SK-N-SH treated with all-trans-retinoic acid at 6 μM for 48 hours (cell line): ENCODE results near the gene SNAPIN.

Experiments
- ARNTL ChIP-seq: fragments of 450-650 bp; formaldehyde crosslinking; IDR thresholded peaks from 2 replicates; pipeline ENCODE4 v1.5.0; 2020; ENCODE audit warnings: low read depth, mild to moderate bottlenecking, moderate library complexity, borderline replicate concordance
- BACH2 ChIP-seq: fragments of 250-450 bp; sonication (Bioruptor Pico); IDR thresholded peaks from 2 replicates; pipeline ENCODE4 v1.9.0; 2021; ENCODE audit warnings: mild to moderate bottlenecking, borderline replicate concordance
- CSDC2 ChIP-seq: fragments of 250-450 bp; sonication (Bioruptor Pico); IDR thresholded peaks from 2 replicates; pipeline ENCODE4 v1.5.0; 2020; ENCODE audit warnings: mild to moderate bottlenecking, moderate library complexity
- GLIS3 ChIP-seq: fragments of 250-450 bp; sonication (Bioruptor Pico); IDR thresholded peaks from 2 replicates; pipeline ENCODE4 v1.5.0; 2020; ENCODE audit warnings: mild to moderate bottlenecking, moderate library complexity
- PPARA ChIP-seq: fragments of 250-450 bp; sonication (Bioruptor Pico); IDR thresholded peaks from 2 replicates; pipeline ENCODE4 v1.5.0; 2020; ENCODE audit warnings: mild to moderate bottlenecking, borderline replicate concordance
- RARB ChIP-seq: fragments of 250-450 bp; sonication (Bioruptor Pico); IDR thresholded peaks from 2 replicates; pipeline ENCODE4 v1.8.0; 2021; ENCODE audit warnings: mild to moderate bottlenecking, moderate library complexity
- TOX ChIP-seq: fragments of 250-450 bp; sonication (Bioruptor Pico); IDR thresholded peaks from 2 replicates; pipeline ENCODE4 v1.8.0; 2021; ENCODE audit warnings: mild to moderate bottlenecking, moderate library complexity, borderline replicate concordance
- ZFP3 ChIP-seq: fragments of 250-450 bp; sonication (Bioruptor Pico); IDR thresholded peaks from 2 replicates; pipeline ENCODE4 v1.5.0; 2020; ENCODE audit warnings: mild to moderate bottlenecking, moderate library complexity
- ZNF70 ChIP-seq: fragments of 450-650 bp; formaldehyde crosslinking; IDR thresholded peaks from 2 replicates; pipeline ENCODE4 v1.5.0; 2020; ENCODE audit warnings: mild to moderate bottlenecking, moderate library complexity
- ZNF8 ChIP-seq: fragments of 450-650 bp; formaldehyde crosslinking; IDR thresholded peaks from 2 replicates; pipeline ENCODE4 v1.5.0; 2020; ENCODE audit warnings: mild to moderate bottlenecking, moderate library complexity
- TF ChIP-seq, protein P1 (sequence below): fragments of 250-450 bp; sonication (Bioruptor Pico); IDR thresholded peaks from 2 replicates; pipeline ENCODE4 v1.8.0; 2020; ENCODE audit warnings: mild to moderate bottlenecking, moderate library complexity, borderline replicate concordance
- TF ChIP-seq, protein P2 (sequence below): fragments of 250-450 bp; sonication (Bioruptor Pico); IDR thresholded peaks from 2 replicates; pipeline ENCODE4 v1.5.1; 2020; ENCODE audit warnings: low read depth, mild to moderate bottlenecking, moderate library complexity
- TF ChIP-seq, protein P3 (sequence below): fragments of 250-450 bp; sonication (Bioruptor Pico); IDR thresholded peaks from 2 replicates; pipeline ENCODE4 v1.8.0; 2021; ENCODE audit warnings: low read depth, mild to moderate bottlenecking, moderate library complexity, borderline replicate concordance

GRCh38 chr1:153617663-153618062, 40.8 kb upstream of the SNAPIN start:
- TF ChIP-seq, protein P1, sequence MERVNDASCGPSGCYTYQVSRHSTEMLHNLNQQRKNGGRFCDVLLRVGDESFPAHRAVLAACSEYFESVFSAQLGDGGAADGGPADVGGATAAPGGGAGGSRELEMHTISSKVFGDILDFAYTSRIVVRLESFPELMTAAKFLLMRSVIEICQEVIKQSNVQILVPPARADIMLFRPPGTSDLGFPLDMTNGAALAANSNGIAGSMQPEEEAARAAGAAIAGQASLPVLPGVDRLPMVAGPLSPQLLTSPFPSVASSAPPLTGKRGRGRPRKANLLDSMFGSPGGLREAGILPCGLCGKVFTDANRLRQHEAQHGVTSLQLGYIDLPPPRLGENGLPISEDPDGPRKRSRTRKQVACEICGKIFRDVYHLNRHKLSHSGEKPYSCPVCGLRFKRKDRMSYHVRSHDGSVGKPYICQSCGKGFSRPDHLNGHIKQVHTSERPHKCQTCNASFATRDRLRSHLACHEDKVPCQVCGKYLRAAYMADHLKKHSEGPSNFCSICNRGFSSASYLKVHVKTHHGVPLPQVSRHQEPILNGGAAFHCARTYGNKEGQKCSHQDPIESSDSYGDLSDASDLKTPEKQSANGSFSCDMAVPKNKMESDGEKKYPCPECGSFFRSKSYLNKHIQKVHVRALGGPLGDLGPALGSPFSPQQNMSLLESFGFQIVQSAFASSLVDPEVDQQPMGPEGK (CRISPR knock-in tag) = no peak
- TF ChIP-seq, protein P2, sequence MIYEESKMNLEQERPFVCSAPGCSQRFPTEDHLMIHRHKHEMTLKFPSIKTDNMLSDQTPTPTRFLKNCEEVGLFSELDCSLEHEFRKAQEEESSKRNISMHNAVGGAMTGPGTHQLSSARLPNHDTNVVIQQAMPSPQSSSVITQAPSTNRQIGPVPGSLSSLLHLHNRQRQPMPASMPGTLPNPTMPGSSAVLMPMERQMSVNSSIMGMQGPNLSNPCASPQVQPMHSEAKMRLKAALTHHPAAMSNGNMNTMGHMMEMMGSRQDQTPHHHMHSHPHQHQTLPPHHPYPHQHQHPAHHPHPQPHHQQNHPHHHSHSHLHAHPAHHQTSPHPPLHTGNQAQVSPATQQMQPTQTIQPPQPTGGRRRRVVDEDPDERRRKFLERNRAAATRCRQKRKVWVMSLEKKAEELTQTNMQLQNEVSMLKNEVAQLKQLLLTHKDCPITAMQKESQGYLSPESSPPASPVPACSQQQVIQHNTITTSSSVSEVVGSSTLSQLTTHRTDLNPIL (CRISPR knock-in tag) = no peak
- TF ChIP-seq ZFP3 (CRISPR knock-in tag) = no peak
- no peak for TF ChIP-seq GLIS3 (CRISPR knock-in tag)
- no peak for TF ChIP-seq TOX (CRISPR knock-in tag)
- TF ChIP-seq, protein P3, sequence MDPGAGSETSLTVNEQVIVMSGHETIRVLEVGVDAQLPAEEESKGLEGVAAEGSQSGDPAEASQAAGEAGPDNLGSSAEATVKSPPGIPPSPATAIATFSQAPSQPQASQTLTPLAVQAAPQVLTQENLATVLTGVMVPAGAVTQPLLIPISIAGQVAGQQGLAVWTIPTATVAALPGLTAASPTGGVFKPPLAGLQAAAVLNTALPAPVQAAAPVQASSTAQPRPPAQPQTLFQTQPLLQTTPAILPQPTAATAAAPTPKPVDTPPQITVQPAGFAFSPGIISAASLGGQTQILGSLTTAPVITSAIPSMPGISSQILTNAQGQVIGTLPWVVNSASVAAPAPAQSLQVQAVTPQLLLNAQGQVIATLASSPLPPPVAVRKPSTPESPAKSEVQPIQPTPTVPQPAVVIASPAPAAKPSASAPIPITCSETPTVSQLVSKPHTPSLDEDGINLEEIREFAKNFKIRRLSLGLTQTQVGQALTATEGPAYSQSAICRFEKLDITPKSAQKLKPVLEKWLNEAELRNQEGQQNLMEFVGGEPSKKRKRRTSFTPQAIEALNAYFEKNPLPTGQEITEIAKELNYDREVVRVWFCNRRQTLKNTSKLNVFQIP (CRISPR knock-in tag) = no peak
- TF ChIP-seq CSDC2 (CRISPR knock-in tag) = no peak
- TF ChIP-seq BACH2 (CRISPR knock-in tag) = no peak
- TF ChIP-seq ZNF8 (CRISPR knock-in tag) = no peak
- no peak for TF ChIP-seq ZNF70 (CRISPR knock-in tag)
- TF ChIP-seq PPARA (CRISPR knock-in tag) = no peak
- no peak for TF ChIP-seq RARB (CRISPR knock-in tag)
- TF ChIP-seq ARNTL = no peak
